HEK293T (cell line): ENCODE results near the gene SSRP1.
"Not testable (repeated sequence)": the region's sequence is repeated elsewhere in the genome, so short reads cannot be mapped to it uniquely, and the experiment has no call there.

Source experiments
- CTCF ChIA-PET: fragments of 350-600 bp; formaldehyde crosslinking; extraction: SDS; loops from one replicate; lab custom pipeline; 2021; ENCODE audit warnings: antibody characterized with exemption, inconsistent platforms; lab: Yijun Ruan, JAX
- POLR2A ChIA-PET: fragments of 350-600 bp; formaldehyde crosslinking; extraction: SDS; loops from one replicate; lab custom pipeline; 2020; ENCODE audit warnings: antibody characterized with exemption, inconsistent platforms; lab: Yijun Ruan, JAX
- DNase-seq: peaks from one replicate; pipeline ENCODE4 v3.0.0; 2012; ENCODE audit warnings: mixed read lengths; ENCODE audit errors: extremely low spot score
- ARNT ChIP-seq: fragments of 450-650 bp; IDR thresholded peaks from 2 replicates; pipeline ENCODE4 v1.6.1; 2017; ENCODE audit warnings: mild to moderate bottlenecking
- BHLHE40 ChIP-seq: fragments of 450-650 bp; IDR thresholded peaks from 2 replicates; pipeline ENCODE4 v1.6.1; 2016; ENCODE audit warnings: mild to moderate bottlenecking, moderate library complexity, borderline replicate concordance
- CTBP1 ChIP-seq: fragments of 450-650 bp; IDR thresholded peaks from 2 replicates; pipeline ENCODE4 v1.6.1; 2016; ENCODE audit warnings: borderline replicate concordance
- ELF4 ChIP-seq: fragments of 450-650 bp; IDR thresholded peaks from 2 replicates; pipeline ENCODE4 v1.6.1; 2017; ENCODE audit warnings: antibody characterized with exemption
- FOXA1 ChIP-seq: fragments of 450-650 bp; IDR thresholded peaks from 2 replicates; pipeline ENCODE4 v1.6.1; 2016; ENCODE audit warnings: mild to moderate bottlenecking
- FOXK2 ChIP-seq: fragments of 450-650 bp; IDR thresholded peaks from 2 replicates; pipeline ENCODE4 v1.6.1; 2016; ENCODE audit warnings: mild to moderate bottlenecking
- FOXM1 ChIP-seq: fragments of 450-650 bp; IDR thresholded peaks from 2 replicates; pipeline ENCODE4 v1.6.1; 2017; ENCODE audit warnings: mild to moderate bottlenecking, borderline replicate concordance
- HDGF ChIP-seq: fragments of 450-650 bp; IDR thresholded peaks from 2 replicates; pipeline ENCODE4 v1.6.1; 2017; ENCODE audit warnings: antibody characterized with exemption, borderline replicate concordance
- L3MBTL2 ChIP-seq: fragments of 450-650 bp; conservative IDR thresholded peaks from 2 replicates; pipeline ENCODE4 v1.6.1; 2016; ENCODE audit warnings: mild to moderate bottlenecking
- LEF1 ChIP-seq: fragments of 450-650 bp; IDR thresholded peaks from 2 replicates; pipeline ENCODE4 v1.6.1; 2017; ENCODE audit warnings: mild to moderate bottlenecking, borderline replicate concordance
- NFRKB ChIP-seq: fragments of 450-650 bp; IDR thresholded peaks from 2 replicates; pipeline ENCODE4 v1.6.1; 2016; ENCODE audit warnings: mild to moderate bottlenecking, moderate library complexity
- PKNOX1 ChIP-seq: fragments of 450-650 bp; IDR thresholded peaks from 2 replicates; pipeline ENCODE4 v1.6.1; 2016
- SP1 ChIP-seq: fragments of 450-650 bp; IDR thresholded peaks from 2 replicates; pipeline ENCODE4 v1.6.1; 2017
- SUZ12 ChIP-seq: fragments of 450-650 bp; IDR thresholded peaks from 2 replicates; pipeline ENCODE4 v1.6.1; 2016; ENCODE audit warnings: mild to moderate bottlenecking
- TARDBP ChIP-seq: fragments of 450-650 bp; IDR thresholded peaks from 2 replicates; pipeline ENCODE4 v1.6.1; 2016
- ZNF384 ChIP-seq: fragments of 450-650 bp; IDR thresholded peaks from 2 replicates; pipeline ENCODE4 v1.6.1; 2016

Gene SSRP1

GRCh38 chr11:57368845-57369232 is 33.1 kb upstream of the SSRP1 start:
- TF ChIP-seq CTBP1 (no peak), SP1 (no peak), L3MBTL2 (no peak), FOXK2 (no peak), SUZ12 (no peak), BHLHE40 (no peak), PKNOX1 (no peak), LEF1 (no peak), HDGF (no peak), ELF4 (no peak), FOXM1 (no peak), ARNT (no peak), TARDBP (no peak), ZNF384 (no peak), FOXA1 (no peak)
- no peak for DNase-seq
- ChIA-PET POLR2A (no interaction called here), CTCF (no interaction called here)

- POLR2A ChIA-PET: no interaction called here
- TF ChIP-seq FOXA1 (no peak), CTBP1 (no peak), ELF4 (no peak), L3MBTL2 (no peak), TARDBP (no peak), SP1 (no peak), LEF1 (no peak), HDGF (no peak), BHLHE40 (no peak), PKNOX1 (no peak), ARNT (no peak), SUZ12 (no peak), ZNF384 (no peak)
- DNase-seq: no peak
- CTCF ChIA-PET: no interaction called here
Observed at GRCh38 chr11:57368106-57368844, 32.6 kb upstream of the SSRP1 start.

GRCh38 chr11:57364851-57365660 is 29.4 kb upstream of the SSRP1 start:
- CTCF ChIA-PET: no interaction called here
- no peak for DNase-seq
- TF ChIP-seq ZNF384 (no peak), FOXM1 (no peak), CTBP1 (no peak), LEF1 (no peak), ARNT (no peak), SUZ12 (no peak), TARDBP (no peak), PKNOX1 (no peak), HDGF (no peak), L3MBTL2 (no peak)
- POLR2A ChIA-PET: no interaction called here

GRCh38 chr11:57363131-57364080 is 27.7 kb upstream of the SSRP1 start:
- no peak for DNase-seq
- POLR2A ChIA-PET: no interaction called here
- CTCF ChIA-PET: interaction anchor here (0.8 kb wide), 1 partner anchor 18 kb away, joined by 4 read pairs; no protein-coding TSS in a partner anchor
- no peak for TF ChIP-seq SUZ12
- TF ChIP-seq SP1: no peak
- no peak for TF ChIP-seq ZNF384
- TF ChIP-seq ARNT: no peak

- TF ChIP-seq ELF4: no peak
- no peak for TF ChIP-seq PKNOX1
- no peak for TF ChIP-seq CTBP1
- no peak for TF ChIP-seq LEF1
- no peak for TF ChIP-seq NFRKB
- no peak for TF ChIP-seq SUZ12
- TF ChIP-seq TARDBP: no peak
- TF ChIP-seq HDGF: no peak
- no peak for TF ChIP-seq FOXK2
- no peak for TF ChIP-seq FOXM1
- no peak for TF ChIP-seq FOXA1
- no peak for TF ChIP-seq SP1
- TF ChIP-seq L3MBTL2: no peak
- no peak for TF ChIP-seq ZNF384
- TF ChIP-seq BHLHE40: no peak
- CTCF ChIA-PET: interaction anchor here (0.8 to 2.6 kb wide), 4 partner anchors 12 to 16 kb away, joined by 3 to 14 read pairs (median 4); no protein-coding TSS in a partner anchor
- DNase-seq: no peak
- POLR2A ChIA-PET: no interaction called here
Observed at GRCh38 chr11:57361926-57362325, 26.2 kb upstream of the SSRP1 start.

- CTCF ChIA-PET: interaction anchor here (0.9 to 2.6 kb wide), 3 partner anchors 12 to 16 kb away, joined by 3 to 14 read pairs (median 4); no protein-coding TSS in a partner anchor
- DNase-seq, POLR2A ChIA-PET: not testable (repeated sequence)
Observed at GRCh38 chr11:57361420-57361819, 25.7 kb upstream of the SSRP1 start.
